HG03108 (cell line): ENCODE results near the gene HOXA13.
A peak's percentile ranks its signal among the peaks of the same experiment; 100 is the strongest.

ENCODE experiments used
- ATAC-seq: cut with Tn5 transposase; IDR thresholded peaks from one replicate; pipeline ENCODE4 v1.9.1; 2021; ENCODE audit warnings: moderate library complexity; ENCODE audit not compliant: unreplicated experiment

The HOXA13 gene

DNA sequence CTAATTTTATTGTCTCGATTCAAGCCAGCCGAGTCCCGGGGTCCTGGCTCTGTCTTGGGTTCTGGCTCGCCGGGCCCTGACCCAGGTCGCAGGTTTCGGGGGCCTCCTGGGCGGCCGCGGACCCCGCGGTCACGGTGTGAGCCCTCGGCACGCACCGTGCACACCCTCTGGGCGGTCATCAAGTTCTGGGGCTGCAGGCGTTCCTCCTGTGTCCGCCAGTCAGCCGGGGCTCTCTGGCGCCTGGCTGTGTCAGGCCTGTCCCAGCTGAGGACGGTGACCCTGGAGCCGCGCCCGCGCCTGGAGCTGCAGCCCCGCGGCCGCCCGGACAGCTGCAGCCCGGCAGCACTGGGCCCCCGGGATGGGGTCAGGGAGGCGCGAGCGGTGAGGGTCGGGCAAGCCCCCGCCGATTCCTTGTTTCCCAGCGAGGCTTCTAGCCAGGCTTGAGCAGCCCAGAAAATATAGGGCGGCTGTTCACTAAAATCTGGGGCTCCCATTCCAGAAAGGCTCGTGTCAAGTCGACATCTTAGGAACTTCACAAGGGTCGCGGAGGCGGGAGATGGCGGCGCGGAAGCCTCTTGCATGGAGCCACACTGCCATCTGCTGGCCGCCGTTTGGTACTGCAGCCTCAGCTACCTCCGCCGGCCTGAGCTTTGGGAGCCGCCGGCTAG, 39.2 kb downstream of the HOXA13 start:
- peak; percentile 47 for ATAC-seq

- ATAC-seq, result no peak
Measured at GRCh38 chr7:27160145-27160545, 39.7 kb downstream of the HOXA13 start.

- ATAC-seq, result no peak
Measured at GRCh38 chr7:27159266-27160144, 40.4 kb downstream of the HOXA13 start.

DNA sequence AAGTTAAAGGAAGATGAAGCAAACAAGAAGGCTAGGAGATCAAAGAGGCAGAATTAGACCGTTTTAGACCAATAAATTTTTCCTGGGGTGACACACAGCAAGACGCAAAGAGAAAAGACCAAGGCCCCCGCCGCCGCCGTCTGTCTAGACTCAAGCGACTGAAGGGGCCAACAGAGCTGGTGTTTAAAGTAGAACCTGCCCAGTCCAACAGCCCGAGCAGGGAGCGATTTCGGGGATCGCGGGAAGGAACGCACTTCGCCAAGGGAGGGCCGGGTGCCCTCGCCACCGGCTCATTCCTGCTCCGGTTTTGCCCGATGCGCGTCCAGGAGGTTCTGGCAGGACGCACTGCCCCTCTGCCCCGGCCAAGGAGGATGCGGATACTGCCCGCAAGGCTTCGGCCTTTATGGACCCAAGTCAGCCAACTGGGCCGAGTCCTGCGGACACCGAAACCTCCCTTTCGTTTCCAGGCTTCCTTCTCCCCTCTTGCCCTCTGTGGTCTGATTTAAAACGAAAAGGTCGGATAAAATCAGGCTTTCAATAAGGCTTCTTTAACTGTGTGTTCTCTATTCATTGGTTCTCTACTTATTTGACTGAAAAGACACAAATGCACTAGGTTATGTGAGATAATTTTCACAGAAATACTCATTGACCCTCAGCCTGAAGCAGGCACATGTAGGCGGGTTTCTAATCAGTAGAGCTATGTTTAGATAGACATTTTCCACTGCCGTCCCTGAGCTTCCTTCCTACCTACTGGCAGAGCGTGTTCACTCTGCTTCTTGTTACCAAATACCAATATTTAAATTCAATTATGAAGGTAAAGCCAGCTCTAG, 41.2 kb downstream of the HOXA13 start:
- ATAC-seq, result no peak

- ATAC-seq, result no peak
Measured at GRCh38 chr7:27157702-27158431, 42.0 kb downstream of the HOXA13 start.

DNA sequence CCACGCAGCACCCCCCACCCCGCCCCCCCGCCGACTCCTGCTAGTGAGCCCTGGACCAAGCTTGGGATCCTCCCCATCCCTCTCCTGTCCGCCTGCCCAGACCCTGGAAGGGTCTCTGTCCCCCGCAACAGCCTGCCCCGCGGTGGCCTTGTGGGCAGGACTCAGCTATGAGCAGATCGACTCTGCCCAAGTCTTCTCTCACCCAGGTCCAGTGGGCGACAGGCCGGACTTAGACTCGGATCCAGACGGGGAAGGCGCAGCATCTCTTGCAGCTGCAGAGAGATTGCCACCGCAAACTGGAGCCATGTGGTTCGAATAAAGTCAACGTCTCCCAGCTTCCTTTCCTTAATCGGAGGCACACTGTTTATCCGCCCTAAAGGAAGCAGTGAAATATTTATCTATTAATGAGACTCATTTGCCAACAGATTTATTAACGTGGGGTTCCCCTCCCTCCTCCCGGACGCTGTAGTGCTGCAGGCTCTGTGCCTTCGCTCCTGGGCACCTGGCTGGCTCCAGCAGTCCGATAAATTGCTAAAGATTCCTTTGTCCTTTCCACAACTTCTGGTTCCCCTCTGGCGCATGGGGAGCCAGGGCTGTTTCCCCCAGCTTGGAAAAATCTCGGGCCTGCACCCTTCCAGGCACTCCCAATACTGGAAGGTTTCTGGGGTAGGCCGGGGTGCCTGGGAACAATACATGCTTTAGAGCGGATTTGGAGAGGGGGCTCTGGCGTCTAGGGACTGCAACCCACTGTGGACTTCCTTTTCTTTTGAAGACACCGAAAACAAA, 42.8 kb downstream of the HOXA13 start:
- ATAC-seq, result no peak

DNA sequence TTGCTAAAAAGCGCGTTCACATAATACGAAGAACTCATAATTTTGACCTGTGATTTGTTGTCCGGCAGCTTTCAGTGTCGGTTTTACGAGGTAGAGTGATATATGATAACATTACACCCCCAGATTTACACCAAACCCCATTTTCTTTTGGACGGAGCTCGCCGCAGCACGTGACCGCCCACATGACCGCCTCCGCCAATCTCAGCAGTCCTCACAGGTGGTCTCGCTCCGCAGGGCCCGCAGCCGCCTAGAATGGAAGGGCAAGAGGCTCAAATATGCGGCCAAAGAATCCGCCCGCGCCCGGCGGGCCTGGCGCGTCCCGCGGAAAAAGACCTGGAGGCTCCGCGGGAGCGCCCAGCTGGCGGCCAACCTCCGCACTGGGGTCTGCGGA, 43.4 kb downstream of the HOXA13 start, which contains the start of gene HOXA7:
Gene HOXA7, minus strand, starts transcription at position 168 of the 391 bp plus-strand sequence. Its CDS starts 130 bp downstream, at position 38.
- ATAC-seq, result no peak

DNA sequence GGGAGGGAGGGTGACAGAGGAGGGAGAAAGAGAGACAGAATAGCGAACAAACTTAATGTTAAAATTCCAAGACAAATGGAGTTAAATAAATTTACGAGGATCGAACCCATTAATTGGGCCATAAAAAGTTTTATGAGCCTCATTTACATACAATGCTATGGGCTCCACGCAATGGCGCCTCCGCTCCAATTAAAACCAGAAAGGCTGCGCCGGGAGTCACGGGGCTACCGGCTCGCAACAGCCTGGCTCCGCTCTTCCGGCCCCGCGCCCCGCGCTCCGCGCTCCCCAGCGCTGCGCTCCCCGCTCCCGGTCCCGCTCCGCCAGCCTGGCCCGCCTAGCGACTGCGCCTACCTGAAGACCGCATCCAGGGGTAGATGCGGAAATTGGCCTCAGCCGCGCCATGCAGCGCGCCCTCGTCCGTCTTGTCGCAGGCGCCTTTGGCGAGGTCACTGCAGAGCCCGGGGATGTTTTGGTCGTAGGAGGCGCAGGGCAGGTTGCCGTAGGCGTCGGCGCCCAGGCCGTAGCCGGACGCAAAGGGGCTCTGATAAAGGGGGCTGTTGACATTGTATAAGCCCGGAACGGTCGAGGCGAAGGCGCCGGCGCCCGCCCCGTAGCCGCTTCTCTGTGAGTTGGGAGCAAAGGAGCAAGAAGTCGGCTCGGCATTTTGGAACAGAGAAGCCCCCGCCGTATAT, 43.9 kb downstream of the HOXA13 start:
- no peak for ATAC-seq

GRCh38 chr7:27154901-27155815, 44.7 kb downstream of the HOXA13 start:
- no peak for ATAC-seq

DNA sequence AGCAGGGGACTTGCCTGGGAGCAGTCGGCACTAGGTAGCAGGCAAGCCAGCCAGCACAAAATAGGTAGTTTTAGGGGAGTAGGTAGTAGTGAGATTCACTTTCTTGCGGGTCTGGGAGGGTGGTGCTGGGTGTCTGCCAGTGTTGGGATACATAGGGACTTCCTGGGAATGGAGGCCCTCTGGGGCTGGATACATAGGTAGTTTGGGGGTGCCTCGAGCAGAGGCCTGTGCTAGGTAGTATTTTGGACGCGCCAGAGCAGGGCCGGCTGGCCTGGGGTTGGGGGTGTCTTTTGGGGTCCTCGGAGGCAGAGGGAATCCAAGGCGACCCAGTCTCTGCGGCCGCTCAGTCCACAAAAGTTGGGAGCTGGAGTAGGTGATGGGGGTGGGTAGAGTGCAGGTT, 45.5 kb downstream of the HOXA13 start:
- no peak for ATAC-seq

DNA sequence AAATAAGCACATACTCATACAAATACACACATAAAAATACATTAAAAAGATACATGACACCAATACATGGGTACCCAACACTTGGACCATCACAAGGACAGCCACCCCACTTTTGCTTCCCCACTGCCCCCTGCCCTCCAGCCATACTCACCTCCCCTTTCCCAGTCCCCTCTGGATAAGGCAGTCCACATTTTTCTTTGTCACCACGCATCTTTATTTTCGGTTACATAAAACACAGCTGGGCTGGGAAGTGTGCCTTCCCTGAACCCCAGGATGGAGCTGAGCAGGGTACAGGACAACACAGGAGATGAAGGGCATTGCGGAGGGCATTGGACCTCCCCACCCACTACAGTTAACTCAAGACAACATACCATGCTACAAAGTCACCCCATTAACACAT, 46.4 kb downstream of the HOXA13 start:
- no peak for ATAC-seq

- ATAC-seq, result no peak
Measured at GRCh38 chr7:27152816-27153442, 47.0 kb downstream of the HOXA13 start.

- no peak for ATAC-seq
Measured at GRCh38 chr7:27151931-27152815, 47.7 kb downstream of the HOXA13 start, which contains the start of gene HOXA3. HOXA3 (minus strand) TSS chr7:27152583; CDS start chr7:27110640, 41,943 bp downstream.

GRCh38 chr7:27151341-27151930, 48.5 kb downstream of the HOXA13 start:
- ATAC-seq, result no peak

DNA sequence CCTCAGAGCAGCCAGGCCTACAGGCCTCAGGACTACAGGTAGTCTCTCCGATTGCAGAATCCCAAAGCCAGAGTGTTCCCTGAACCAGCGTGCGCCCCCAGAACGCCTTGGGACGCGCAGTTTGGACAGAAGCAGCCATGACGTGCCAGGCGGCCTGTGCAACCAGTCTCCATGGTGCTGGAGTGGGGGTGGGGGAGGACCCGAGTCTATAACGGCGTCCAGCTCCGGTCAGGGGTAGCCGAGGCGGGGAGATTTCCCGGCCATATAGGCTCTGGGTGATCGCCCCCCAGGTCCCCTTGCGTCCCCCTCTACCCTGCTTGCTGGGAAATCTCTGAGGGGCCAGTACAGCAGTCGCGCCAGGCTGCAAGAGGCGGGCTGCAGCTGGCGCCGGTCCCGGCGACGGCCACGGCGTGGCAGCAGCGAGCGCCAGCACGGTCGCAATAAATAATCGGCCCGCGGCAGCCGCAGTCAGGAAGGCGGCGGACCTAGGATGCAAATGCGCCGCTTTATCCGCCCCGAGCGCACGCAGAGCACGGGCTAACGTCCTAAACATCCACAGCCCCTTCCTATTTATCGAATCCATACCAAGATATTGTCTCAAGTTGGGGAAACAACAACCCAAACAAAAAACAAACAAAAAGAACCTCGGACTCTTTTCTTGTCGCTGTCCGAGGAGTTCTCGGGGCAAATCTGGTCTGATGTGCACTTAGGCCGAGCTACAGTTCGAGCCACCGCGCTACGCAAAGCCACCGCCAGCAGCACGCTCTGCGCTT, 49.1 kb downstream of the HOXA13 start:
- ATAC-seq, result peak; percentile 84
